Activated CD8-positive, alpha-beta memory T cell treated with anti-CD3 and anti-CD28 coated beads, Interleukin-2, amount 50 U/mL, for 24 hours (primary cell): Measurements from ENCODE around the gene THAP2.
A peak's percentile ranks its signal among the peaks of the same experiment; 100 is the strongest.
"Not testable (repeated sequence)": the region's sequence is repeated elsewhere in the genome, so short reads cannot be mapped to it uniquely, and the experiment has no call there.

Experiments used
- DNase-seq: peaks from one replicate; pipeline ENCODE4 v3.0.0-alpha.2; 2020; ENCODE audit errors: extremely low read depth

Gene THAP2

GRCh38 chr12:71662849-71663560 is 1.1 kb upstream of the THAP2 start:
- DNase-seq, result peak; percentile 43

GRCh38 chr12:71664411-71665089 is 449 bp downstream of the THAP2 start:
- no peak for DNase-seq

- no peak for DNase-seq
Measured at GRCh38 chr12:71665090-71665463, 976 bp downstream of the THAP2 start.

DNA sequence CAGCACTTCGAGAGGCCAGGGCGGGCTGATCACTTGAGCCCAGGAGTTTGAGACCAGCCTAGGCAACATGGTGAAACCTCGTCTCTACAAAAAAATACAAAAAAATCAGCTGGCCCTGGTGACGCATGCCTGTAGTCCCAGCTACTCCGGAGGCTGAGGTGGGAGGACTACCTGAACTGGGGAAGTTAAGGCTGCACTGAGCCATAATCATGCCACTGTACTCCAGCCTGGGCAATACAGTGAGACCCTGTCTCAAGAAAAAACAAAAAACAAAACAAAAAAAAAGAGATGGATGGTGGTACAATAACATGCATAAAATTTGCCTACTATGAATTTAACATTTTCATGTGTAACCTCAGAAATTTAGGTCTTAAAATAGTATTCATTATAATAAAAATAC is 2.2 kb downstream of the THAP2 start:
- DNase-seq, result no peak

DNA sequence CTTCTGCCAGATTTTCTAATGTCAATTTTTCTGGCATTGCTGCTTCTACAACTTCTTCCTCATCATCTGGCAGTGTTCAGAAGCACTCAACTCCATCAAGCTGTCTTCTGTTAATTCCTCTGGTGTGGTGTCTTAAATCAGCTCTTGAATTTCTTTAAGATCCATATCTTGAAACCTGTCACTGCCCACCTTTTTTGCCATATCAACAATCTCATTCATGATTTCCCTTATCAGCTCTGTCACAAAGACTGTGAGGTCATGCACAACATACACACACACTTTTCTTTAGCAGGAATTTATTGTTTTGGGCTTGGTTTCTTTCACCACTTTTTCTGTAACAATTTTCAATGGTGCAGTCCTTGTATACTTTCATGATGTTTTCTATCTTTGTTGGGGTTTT is 7.2 kb downstream of the THAP2 start:
- DNase-seq, result no peak

- no peak for DNase-seq
Measured at GRCh38 chr12:71671816-71672215, 7.7 kb downstream of the THAP2 start.

GRCh38 chr12:71682466-71682865 is 18.4 kb downstream of the THAP2 start:
- no peak for DNase-seq

GRCh38 chr12:71683633-71684032 is 19.5 kb downstream of the THAP2 start:
- DNase-seq, result no peak

DNA sequence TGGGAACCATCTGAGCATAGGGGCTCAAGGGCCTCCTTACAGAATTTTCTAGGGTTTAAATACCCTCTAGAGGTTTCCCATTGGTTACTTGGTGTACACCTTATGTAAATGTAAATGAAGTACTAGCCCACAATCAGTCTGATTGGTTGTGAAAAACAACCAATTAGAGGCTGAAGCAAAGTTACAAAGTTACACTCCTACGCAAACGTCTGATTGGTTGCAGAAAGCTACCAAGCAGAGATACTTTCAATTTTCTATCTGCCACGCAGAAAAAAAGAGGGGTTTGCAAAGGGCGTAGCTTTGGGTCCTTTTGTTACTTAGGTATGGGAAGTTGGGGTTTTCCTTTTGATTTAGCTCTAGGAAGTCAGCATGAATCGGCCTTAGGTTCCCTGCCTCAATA is 20.0 kb downstream of the THAP2 start:
- no peak for DNase-seq

DNA sequence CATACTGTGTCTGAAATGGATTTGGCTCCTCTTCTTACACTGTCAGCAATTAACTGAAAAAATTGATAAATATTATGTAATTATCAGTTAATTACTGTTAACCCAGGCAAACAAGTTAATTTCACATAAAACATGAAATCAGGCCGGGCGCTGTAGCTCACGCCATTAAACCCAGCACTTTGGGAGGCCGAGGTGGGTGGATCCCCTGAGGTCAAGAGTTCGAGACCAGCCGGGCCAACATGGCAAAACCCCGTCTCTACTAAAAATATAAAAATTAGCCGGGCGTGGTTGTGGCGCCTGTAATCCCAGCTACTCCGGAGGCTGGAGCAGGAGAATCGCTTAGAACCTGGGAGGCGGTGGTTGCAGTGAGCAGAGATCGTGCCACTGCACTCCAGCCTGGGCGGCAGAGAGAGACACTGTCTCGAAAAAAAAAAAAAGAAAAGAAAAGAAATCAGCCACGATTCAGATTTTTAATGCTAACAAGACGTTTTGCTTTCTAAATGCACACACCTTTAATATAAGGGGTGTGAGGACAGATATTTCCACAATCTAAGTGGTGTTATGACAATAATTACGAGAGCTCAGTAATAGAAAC is 21.3 kb downstream of the THAP2 start:
- no peak for DNase-seq

GRCh38 chr12:71685914-71686657 is 22.0 kb downstream of the THAP2 start, which contains the start of gene TMEM19:
TMEM19 (plus strand) TSS chr12:71686082; CDS start chr12:71686681, 599 bp downstream.
- DNase-seq, result peak; percentile 44

GRCh38 chr12:71686658-71687025 is 22.5 kb downstream of the THAP2 start:
- DNase-seq, result no peak

DNA sequence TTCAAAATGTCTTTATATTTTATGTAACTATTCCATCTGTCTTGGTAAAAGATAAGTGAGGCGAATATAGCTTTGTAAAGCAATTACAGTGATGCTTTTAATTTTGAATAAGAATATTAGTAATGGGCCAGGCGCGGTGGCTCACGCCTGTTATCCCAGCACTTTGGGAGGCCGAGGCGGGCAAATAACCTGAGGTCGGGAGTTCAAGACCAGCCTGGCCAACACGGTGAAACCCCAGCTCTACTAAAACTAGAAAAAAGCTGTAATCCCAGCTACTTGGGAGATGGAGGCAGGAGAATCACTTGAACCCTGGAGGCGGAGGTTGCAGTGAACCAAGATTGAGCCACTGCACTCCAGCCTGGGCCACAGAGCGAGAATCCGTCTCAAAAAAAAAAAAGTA is 23.1 kb downstream of the THAP2 start:
- not testable (repeated sequence) for DNase-seq

DNA sequence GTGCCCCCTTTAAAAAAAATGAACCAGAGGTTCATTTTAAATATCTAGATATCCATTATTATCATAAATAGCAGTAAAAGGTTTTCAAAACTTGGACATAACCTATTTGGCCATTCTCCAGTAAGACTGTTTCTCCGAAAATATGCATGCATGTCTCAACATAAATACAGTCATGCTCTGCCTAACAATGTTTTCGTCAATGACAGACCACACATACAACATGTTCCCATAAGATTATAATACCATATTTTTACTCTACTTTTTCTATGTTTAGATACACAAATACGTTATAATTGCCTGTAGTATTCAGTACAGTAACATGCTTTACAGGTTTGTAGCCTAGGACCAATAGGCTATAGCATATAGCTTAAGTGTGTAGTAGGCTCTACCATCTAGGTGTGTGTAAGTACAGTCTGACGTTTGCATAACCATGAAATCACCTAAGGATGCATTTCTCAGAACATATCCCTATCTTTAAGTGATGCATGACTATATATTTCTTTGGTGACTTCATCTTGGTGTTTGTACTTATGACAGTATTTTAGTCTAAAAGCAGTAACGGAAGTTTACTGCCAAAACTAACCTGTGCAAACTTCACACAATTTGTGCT is 25.0 kb downstream of the THAP2 start:
- DNase-seq, result no peak

DNA sequence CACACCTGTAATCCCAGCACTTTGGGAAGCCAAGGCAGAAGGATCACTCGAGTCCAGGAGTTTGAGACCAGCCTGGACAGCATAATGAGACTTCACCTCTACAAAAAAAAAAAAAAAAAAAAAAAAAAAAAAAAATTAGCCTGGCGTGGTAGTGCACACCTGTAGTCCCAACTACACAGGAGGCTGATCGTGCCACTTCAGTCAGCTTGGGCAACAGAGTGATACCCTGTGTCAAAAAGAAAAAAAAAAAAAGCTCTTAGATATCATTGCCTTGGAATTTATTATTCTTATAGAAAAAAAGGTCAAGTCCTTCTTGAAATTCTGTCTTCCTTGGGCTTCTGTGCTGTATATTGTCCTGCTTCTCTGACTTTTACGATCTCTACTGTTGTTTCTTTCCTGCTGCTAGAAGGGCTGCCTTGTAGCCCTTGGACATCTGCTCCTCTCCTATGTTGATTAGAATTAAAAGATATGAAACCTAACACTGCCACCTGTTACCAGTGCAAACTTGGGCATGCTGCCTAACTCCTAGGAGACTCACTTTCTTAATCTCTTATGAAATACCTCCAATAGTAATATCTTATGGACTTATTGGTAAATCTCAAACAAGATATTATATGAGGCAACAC is 27.5 kb downstream of the THAP2 start:
- no peak for DNase-seq

GRCh38 chr12:71693126-71693525 is 29.0 kb downstream of the THAP2 start:
- DNase-seq, result no peak

- not testable (repeated sequence) for DNase-seq
Measured at GRCh38 chr12:71693651-71694050, 29.6 kb downstream of the THAP2 start.

- no peak for DNase-seq
Measured at GRCh38 chr12:71694099-71694820, 30.2 kb downstream of the THAP2 start.

DNA sequence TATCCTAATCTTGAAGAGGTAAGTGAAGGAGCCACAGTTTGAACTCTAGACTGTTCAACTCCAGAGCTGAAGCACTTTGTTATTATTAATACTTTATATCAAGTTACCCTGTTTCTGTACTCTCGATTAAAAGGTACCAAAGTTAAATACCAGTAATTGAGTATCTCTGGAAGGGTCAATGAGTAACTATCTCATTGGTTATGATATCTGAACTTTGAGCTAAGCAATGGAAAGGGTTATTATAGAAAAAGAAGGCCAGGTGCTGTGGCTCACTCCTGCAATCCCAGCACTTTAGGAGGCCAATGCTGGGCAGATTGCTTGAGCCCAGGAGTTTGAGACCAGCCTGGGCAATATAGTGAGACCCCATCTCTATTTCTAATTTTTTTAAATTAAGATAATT is 31.7 kb downstream of the THAP2 start:
- DNase-seq, result no peak

DNA sequence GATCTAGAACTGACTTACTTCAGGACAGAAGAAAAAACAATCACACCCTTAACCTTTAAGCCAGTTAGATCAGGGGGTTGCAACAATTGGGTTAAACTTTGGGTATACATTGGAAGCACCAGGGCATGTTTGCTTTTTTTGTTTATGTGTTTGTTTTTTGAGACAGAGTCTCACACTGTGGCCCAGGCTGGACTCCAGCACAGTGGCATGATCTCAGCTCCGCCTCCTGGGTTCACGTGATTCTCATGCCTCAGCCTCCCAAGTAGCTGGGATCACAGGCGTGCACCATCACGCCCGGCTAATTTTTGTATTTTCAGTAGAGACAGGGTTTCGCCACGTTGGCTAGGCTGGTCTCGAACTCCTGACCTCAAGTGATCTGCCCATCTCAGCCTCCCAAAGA is 38.1 kb downstream of the THAP2 start:
- DNase-seq, result not testable (repeated sequence)

GRCh38 chr12:71702590-71702989 is 38.5 kb downstream of the THAP2 start:
- DNase-seq, result no peak
